GM19351 (cell line): ENCODE results near the gene SVEP1.
"Not testable (repeated sequence)": the region's sequence is repeated elsewhere in the genome, so short reads cannot be mapped to it uniquely, and the experiment has no call there.

Source experiments
- ATAC-seq: cut with Tn5 transposase; IDR thresholded peaks from one replicate; pipeline ENCODE4 v1.9.1; 2021; ENCODE audit warnings: mild to moderate bottlenecking, moderate library complexity; ENCODE audit not compliant: unreplicated experiment

The SVEP1 gene

GRCh38 chr9:110451726-110452125, 127.8 kb downstream of the SVEP1 start:
- ATAC-seq, result no peak

DNA sequence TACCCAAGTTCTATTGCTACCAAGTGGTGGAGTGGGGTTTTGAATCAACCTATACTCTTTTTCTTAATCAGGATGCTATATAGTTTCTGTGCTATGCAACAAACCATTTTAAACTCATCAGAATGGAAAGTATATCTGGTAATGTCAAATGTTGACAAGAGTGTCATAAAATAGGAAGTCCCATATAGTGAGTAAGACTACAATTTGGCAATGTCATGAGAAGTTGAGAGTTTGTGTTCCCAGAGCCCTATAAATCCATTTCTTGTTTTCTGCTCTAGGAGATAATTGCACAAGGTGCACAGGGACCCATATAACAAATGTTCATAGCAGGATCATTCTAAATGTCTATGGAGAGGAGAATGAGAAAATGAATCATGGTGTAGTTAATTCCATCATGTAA, 132.1 kb downstream of the SVEP1 start:
- no peak for ATAC-seq

GRCh38 chr9:110446171-110446570, 133.4 kb downstream of the SVEP1 start:
- ATAC-seq, result no peak

DNA sequence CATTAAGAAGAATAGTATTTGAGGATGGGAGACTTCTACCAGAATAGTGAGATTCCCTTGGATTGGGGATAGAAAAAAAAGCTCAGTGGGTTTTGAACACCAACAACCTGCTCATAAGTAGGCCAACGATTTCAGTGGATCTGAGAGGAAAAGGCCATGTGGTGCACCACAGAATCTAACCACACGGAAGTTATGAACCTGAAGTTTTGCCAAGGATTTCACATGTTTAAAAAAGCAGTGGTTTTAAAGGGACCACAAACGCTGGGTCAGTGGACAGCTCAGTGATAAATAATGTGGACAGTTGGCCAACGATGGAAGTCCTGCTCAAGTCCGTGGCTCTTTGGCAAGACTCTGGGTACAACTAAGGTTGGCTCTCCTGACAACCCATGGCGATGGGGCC, 134.6 kb downstream of the SVEP1 start:
- no peak for ATAC-seq

- no peak for ATAC-seq
Observed at GRCh38 chr9:110443866-110444220, 135.7 kb downstream of the SVEP1 start.

DNA sequence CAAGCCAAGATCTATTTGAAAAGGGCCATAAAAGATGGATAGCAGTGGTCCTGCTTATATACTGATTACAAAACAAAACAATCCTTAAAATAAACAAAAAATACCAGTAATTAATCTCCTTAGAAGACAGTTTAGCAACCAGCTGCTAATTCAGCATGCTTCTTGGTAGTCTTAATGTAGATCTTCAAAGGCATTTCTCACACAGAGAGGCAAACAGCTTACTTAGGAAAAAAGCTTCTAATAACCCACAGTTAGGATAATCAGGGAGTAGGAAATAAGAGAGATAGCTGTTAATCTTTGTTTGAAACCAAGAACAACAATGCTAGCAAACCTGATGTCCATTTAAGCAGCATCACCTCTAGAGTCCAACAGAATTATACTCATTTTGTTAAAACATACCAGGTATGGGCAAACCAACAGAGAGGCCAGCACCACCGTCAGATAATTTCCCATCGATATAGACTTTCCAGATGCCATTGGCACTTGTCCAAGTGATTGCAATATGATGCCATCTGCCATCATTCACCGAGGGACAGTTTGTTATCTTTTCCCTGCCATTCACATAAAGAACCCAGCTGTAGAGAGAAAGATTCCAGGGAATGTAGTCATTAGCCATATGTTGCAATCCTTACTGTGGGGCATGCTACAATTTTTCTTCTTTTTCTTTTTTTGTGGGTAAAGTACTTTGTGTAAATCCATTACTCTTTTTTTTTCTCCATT, 136.2 kb downstream of the SVEP1 start:
- no peak for ATAC-seq

GRCh38 chr9:110440796-110441195, 138.7 kb downstream of the SVEP1 start:
- no peak for ATAC-seq

- no peak for ATAC-seq
Observed at GRCh38 chr9:110440172-110440571, 139.4 kb downstream of the SVEP1 start.

DNA sequence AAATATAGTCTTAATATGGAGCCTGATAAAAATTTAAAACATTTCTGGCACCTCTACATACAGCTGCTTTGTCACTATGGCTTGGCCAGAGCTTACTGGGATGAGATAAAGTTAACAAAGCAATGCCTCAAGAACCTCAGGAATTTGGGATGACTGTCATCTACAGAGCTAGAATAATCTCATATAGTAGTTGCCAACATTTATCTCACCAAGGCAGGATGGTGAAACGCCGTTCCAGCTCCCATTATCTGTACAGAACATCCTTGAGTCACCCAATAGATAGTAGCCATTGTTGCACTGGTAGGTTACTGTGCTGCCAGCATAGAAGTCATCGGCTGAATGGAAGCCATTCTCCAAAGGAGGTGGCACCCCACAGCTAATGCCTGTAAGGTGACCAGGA, 147.3 kb downstream of the SVEP1 start:
- no peak for ATAC-seq

DNA sequence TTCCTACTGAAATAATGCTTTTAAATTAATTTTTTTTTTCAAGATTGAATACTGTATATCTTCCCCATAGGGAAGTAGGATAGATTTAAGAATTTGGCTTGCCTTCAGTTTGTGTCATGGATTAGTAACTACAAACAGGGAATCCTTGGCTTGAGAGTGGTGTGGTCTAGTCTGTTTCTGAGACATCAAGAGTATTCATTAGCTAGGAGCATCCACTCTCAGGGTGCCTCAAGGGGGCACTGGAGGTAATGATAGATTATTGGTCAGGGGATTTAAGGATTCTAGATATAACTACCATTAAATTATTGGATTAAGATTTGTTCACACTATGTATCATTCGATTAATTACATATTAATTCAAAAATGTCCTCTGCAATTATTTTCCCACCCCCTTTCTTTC, 150.1 kb downstream of the SVEP1 start:
- no peak for ATAC-seq

- ATAC-seq, result peak; percentile 87
Observed at GRCh38 chr9:110427497-110428104, 151.9 kb downstream of the SVEP1 start.

- ATAC-seq, result no peak
Observed at GRCh38 chr9:110426052-110426709, 153.4 kb downstream of the SVEP1 start.

DNA sequence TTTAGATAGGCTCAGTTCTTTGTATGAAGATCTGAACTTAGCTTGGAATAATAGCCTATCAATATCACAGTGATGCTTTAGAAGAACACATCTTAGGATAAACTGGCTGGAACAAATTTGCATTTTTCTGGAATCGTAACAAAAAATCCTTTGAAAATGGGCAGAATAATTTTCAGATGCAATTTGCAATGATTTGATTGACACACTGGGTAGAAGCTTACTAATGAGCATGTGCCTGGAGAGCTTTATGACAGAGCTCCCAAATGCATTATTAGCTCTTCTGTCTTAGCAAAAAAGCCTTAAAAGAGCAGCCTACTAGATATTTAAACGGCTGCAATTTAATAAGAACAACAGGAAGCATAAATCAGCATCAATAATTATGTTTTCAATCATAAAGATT, 165.1 kb downstream of the SVEP1 start:
- ATAC-seq, result no peak

DNA sequence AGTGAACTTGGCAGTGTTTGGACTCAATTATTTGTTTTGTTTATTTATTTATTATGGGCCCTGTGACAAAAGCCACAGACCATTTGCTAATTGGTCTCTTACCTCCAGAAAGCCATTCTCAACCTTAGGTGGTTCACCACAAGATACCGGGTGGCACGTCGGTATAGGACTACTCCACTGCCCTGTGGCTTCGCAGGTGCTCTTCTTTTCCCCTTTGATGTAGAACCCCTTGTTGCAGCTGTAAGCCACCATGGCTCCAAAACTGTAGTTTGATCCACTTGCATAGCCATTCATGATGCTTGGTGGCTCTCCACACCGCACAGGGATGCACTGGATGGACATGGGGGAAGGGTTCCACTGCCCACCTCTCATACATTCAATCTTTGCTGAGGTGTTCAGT, 168.6 kb downstream of the SVEP1 start:
- no peak for ATAC-seq

DNA sequence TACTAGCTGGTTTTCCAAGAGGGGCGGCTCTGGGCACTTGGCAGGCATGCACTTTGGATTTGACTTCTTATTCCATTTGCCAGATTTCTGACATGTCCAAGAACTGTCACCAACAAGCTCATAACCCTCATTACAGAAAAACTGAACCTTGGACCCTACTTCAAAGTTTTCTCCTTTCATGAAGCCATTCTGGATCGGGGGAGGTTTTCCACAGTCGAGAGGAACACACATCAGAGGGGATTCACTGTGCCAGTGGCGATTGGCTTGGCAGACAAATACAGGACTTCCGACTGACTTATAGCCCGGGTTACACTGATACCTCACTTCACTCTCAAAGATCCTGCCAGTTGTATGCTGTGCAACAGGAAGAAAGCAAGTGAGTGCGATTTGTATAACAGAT, 170.9 kb downstream of the SVEP1 start:
- ATAC-seq, result no peak

- no peak for ATAC-seq
Observed at GRCh38 chr9:110405858-110406443, 173.6 kb downstream of the SVEP1 start.

DNA sequence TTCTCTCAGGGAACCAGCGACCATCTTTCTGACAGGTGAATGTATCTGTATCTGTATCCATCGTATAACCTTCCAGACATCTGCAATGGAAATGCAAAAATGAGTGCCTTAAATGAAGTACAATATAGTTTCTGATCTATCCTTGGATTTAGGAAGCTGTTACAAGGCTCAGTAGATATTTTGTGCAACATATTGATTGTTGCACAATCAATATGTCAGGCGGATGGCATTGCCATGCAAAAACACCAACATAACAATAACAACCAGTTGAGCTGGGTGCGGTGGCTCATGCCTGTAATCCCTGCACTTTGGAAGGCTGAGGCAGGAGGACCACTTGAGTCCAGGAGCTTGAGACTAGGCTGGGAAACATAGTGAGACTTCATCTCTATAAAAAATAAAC, 175.1 kb downstream of the SVEP1 start:
- no peak for ATAC-seq

DNA sequence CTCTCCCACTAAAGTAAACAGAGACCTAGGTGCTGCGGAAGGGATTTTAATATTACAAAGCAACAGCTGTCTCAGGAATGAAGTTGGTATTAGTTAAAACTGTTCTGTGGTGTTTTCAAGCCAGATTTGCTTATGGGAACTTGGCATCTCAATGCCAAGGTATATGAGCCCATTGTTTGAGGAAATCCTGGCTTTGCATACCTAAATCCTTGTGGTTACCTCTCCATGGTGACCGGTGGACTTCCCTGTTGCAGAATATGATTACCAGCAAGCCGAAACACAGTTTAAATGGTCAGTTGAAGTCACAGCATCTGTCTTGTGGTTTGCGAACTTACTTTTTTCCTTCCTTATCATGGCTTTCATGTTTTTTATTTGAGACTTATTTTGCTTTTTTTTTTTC, 179.6 kb downstream of the SVEP1 start:
- ATAC-seq, result no peak

DNA sequence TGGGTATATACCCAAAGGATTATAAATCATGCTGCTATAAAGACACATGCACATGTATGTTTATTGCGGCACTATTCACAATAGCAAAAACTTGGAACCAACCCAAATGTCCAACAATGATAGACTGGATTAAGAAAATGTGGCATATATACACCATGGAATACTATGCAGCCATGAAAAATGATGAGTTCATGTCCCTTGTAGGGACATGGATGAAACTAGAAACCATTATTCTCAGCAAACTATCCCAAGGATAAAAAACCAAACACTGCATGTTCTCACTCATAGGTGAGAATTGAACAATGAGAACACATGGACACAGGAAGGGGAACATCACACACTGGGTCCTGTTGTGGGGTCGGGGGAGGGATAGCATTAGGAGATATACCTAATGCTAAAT, 180.5 kb downstream of the SVEP1 start:
- ATAC-seq, result not testable (repeated sequence)

DNA sequence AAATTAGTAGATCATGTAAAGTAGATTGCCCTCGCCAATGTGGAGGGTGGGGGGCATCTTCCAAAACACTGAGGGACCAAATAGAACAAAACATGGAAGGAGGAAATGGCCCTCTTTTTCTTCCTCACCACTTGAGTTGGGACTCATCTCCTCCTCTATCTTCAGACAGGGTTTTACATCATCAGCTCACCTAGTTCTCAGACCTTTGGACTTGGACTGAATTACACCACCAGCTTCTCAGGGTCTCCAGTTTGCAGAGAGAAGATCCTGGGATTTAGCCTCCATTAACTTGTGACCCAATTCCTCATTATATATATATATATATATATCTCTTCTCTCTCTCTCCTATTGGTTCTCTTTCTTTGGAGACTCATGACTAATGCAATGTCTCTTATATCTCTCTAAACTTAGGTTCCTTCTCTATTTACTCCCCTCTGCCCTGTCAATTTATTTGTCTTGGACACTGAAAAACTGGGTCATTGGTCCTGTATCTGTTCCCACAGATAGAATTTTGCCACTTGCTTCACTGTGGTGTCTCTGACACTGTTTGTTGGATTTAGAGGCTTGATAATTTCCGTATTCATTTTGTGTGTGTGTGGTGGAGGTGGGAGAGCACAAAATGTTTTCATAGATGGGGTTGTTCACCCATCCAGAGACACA, 187.6 kb downstream of the SVEP1 start:
- ATAC-seq, result no peak

DNA sequence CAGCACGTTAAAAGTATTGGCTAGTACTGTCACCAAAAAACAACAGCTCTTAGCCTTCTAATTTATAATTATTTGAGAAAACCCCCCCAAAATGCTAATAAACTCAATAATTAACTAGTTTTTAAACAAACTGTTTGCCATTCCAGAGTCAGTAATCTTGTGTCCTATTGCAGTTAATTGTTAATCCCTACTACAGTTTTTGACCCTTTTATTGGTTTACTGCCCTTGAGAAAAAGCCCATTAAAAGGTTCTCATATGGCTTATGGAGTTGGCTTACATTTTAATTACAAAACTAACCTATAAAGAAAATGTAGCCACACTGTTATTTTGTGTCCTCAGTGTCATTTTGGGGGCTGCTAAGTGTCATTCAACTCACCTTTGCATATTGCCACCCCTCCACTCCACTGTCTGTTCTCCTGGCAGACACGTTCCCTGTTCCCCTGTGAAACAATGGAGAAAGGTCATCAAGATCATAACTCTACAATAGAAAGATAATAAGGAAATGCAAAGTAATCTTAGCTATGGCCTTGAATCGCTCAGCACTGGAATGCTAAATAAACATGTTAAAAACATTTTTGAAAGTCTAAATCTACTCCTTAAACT, 190.3 kb downstream of the SVEP1 start:
- no peak for ATAC-seq
